GM12864 (cell line): Measurements from ENCODE around the gene MINDY2.
"Not testable (repeated sequence)": the region's sequence is repeated elsewhere in the genome, so short reads cannot be mapped to it uniquely, and the experiment has no call there.

Experiments used
- DNase-seq: peaks from one replicate; pipeline ENCODE4 v3.0.0-alpha.2; 2011; ENCODE audit warnings: low read depth
- H3K4me3 ChIP-seq: 2 replicates; pipeline ENCODE4 v1.5.1; 2011; ENCODE audit warnings: mild to moderate bottlenecking, low read depth, low read length, control low read depth
- CTCF ChIP-seq: IDR thresholded peaks from 2 replicates; pipeline ENCODE4 v1.5.1; 2011; ENCODE audit warnings: low read depth, mild to moderate bottlenecking, moderate library complexity, low read length, control low read depth, inconsistent platforms; ENCODE audit errors: missing control alignments

The MINDY2 gene

GRCh38 chr15:58882243-58882642 is 111.1 kb downstream of the MINDY2 start:
- H3K4me3 ChIP-seq, result no peak overlapping the region
- no peak for DNase-seq
- no peak for TF ChIP-seq CTCF

GRCh38 chr15:58883926-58884325 is 112.8 kb downstream of the MINDY2 start:
- not testable (repeated sequence) for DNase-seq

GRCh38 chr15:58886921-58887320 is 115.8 kb downstream of the MINDY2 start:
- no peak overlapping the region for H3K4me3 ChIP-seq
- DNase-seq, result no peak
- no peak for TF ChIP-seq CTCF

More at GRCh38 chr15:58883926-58884325, 112.8 kb downstream of the MINDY2 start:
- not testable (repeated sequence) for H3K4me3 ChIP-seq

GRCh38 chr15:58889363-58889762 is 118.3 kb downstream of the MINDY2 start:
- no peak for TF ChIP-seq CTCF
- H3K4me3 ChIP-seq, result no peak overlapping the region
- DNase-seq, result no peak

GRCh38 chr15:58898150-58898680 is 127.1 kb downstream of the MINDY2 start:
- no peak overlapping the region for H3K4me3 ChIP-seq
- no peak for DNase-seq

GRCh38 chr15:58900631-58901030 is 129.5 kb downstream of the MINDY2 start:
- no peak for DNase-seq

More at GRCh38 chr15:58898150-58898680, 127.1 kb downstream of the MINDY2 start:
- TF ChIP-seq CTCF, result no peak

GRCh38 chr15:58908550-58909309 is 137.6 kb downstream of the MINDY2 start:
- no peak overlapping the region for H3K4me3 ChIP-seq
- DNase-seq, result no peak
- no peak for TF ChIP-seq CTCF

More at GRCh38 chr15:58900631-58901030, 129.5 kb downstream of the MINDY2 start:
- no peak overlapping the region for H3K4me3 ChIP-seq
- no peak for TF ChIP-seq CTCF
